Fibroblast of mammary gland (primary cell): ENCODE measurements around the gene HTR1E.

Source experiments
- DNase-seq: peaks from one replicate; pipeline ENCODE4 v3.0.0-alpha.2; 2010; ENCODE audit warnings: low read depth
- H3K4me3 ChIP-seq: 2 replicates; pipeline ENCODE4 v1.5.1; 2011; ENCODE audit warnings: low read depth, mild to moderate bottlenecking, low read length, moderate library complexity; ENCODE audit not compliant: control insufficient read depth
- TF ChIP-seq, protein P1 (sequence below): conservative IDR thresholded peaks from 2 replicates; pipeline ENCODE4 v1.5.1; 2011; ENCODE audit warnings: low read depth, low read length, inconsistent platforms; ENCODE audit not compliant: control insufficient read depth, insufficient read depth

Gene HTR1E

DNA sequence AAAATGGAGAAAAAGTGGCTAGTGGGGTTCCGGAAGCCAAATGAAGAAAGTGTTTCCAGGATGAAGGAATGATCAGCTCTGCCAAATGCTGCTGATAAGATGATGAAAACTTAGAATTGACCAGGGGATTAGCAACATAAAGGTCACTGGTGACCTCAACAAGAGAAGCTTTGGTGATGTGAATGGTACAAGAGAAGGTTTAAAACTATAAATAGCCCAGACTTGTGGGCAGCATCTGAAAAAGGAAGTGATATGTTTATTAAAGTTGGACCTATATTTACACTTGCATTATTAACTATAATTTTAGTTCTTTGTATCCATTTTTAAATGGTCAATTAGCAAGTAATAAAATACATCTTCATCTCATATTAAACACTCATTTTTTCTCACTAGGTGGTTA lies 112.5 kb downstream of the HTR1E start:
- TF ChIP-seq, protein P1, sequence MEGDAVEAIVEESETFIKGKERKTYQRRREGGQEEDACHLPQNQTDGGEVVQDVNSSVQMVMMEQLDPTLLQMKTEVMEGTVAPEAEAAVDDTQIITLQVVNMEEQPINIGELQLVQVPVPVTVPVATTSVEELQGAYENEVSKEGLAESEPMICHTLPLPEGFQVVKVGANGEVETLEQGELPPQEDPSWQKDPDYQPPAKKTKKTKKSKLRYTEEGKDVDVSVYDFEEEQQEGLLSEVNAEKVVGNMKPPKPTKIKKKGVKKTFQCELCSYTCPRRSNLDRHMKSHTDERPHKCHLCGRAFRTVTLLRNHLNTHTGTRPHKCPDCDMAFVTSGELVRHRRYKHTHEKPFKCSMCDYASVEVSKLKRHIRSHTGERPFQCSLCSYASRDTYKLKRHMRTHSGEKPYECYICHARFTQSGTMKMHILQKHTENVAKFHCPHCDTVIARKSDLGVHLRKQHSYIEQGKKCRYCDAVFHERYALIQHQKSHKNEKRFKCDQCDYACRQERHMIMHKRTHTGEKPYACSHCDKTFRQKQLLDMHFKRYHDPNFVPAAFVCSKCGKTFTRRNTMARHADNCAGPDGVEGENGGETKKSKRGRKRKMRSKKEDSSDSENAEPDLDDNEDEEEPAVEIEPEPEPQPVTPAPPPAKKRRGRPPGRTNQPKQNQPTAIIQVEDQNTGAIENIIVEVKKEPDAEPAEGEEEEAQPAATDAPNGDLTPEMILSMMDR: no peak
- DNase-seq: no peak

DNA sequence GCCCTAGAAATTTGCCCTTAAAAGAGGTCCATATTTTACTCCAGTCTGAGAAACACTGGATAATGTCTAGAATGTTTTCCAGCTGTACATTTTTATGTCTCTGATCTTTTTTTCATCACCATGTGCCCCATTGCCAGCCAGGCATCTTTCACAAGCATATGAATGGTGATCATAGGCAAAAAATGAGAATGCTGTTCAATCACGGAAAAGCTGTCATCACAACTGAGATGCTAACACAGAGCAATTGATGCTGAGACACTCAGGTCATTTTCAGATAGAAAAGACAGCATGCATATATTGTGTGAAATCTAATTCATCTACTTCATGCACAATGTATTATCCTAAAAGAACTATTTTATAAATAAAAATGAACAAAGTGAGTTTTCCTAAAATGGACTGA lies 116.0 kb downstream of the HTR1E start:
- DNase-seq: no peak
- no peak overlapping the region for H3K4me3 ChIP-seq
- TF ChIP-seq, protein P1: no peak

More for the DNA sequence above, 112.5 kb downstream of the HTR1E start:
- no peak overlapping the region for H3K4me3 ChIP-seq

- no peak for DNase-seq
- H3K4me3 ChIP-seq: no peak overlapping the region
- TF ChIP-seq, protein P1: no peak
Measured at GRCh38 chr6:87054143-87054833, 117.0 kb downstream of the HTR1E start.

DNA sequence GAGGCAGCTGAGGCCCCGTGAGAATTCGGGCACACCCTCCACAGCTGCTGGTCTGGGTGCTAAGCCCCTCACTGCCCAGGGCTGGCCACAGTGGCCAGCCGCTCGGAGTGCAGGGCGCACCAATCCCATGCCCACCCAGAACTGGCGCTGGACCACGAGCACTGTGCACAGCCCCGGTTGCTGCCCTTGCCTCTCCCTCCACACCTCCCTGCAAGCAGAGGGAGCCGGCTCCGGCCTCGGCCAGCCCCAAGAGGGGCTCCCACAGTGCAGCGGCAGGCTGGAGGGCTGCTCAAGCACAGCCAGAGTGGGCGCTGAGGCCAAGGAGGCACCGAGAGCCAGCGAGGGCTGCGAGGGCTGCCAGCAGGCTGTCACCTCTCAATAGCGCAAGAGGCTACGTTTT lies 122.6 kb downstream of the HTR1E start:
- no peak overlapping the region for H3K4me3 ChIP-seq
- TF ChIP-seq, protein P1: no peak
- no peak for DNase-seq

DNA sequence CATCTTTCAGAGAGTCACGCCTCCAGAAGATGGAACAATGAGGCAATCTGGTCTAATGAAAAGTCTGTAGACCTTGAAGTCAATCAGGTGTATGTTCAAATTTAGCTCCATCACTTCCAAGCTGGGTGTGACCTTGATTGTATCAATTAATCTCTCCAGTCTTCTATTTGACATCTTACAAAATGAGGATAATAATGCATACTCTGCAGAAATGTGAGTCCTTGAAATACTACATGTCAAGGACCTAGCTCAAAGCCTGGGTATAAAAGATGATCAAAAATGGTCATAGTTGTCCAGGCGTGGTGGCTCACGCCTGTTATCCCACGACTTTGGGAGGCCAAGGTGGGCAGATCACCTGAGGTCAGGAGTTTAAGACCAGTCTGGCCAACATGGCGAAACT lies 127.8 kb downstream of the HTR1E start:
- DNase-seq: no peak
- H3K4me3 ChIP-seq: no peak overlapping the region
- TF ChIP-seq, protein P1: no peak
